ENCODE data around the gene DNM1L.

Gene DNM1L

DNA sequence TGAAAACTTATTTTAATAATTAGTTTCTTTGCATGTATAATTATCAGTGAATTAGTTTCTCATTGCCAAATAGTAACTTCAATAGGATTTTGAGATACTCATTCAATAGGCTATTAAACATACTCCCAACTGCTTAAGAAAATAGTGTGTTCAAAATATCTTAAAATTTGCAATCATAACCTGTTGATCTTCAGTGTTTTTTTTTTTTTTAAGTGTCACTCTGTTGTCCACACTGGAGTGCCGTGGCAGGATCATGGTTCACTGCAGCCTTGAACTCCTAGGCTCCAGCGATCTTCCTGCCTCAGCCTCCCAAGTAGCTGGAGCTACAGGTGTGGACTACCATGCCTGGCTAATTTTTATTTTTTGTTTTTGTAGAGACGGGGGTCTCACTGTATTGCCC is 78.1 kb downstream of the DNM1L start:
- no peak for DNase-seq

GRCh38 chr12:32761716-32762115 is 82.6 kb downstream of the DNM1L start:
- DNase-seq, result no peak

DNA sequence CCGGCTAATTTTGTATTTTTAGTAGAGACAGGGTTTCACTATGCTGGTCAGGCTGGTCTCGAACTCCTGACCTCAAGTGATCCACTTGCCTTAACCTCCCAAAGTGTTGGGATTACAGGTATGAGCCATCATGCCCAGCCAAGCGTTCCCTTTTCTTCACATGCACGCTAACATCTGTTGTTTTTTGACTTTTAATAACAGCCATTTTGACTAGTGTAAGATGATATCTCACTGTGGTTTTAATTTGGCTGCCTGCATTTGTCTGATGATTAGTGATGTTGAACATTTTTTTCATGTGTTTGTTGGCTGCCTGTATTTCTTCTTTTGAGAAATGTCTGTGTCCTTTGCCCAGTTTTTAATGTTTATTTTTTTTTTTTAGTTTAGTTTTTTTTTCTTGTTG is 86.8 kb downstream of the DNM1L start:
- no peak for DNase-seq

DNA sequence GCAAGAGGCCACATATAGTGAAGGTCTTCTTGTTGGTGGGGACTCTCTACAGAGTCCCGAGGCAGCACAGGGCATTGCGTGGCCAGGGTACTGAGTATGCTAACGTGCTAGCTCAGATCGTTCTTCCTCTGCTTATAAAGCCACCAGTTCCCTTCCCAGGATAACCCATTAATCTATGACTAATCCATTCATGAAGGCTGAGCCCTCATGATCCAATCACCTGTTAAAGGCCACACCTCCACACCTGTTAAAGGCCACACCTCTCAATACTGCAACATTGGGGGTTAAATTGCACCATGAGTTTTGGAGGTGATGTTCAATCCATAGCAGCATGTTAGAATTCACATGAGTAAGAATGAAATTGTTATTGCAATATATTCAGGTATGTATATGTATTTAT is 89.4 kb downstream of the DNM1L start:
- DNase-seq, result no peak

- no peak for DNase-seq
These were observed 91.0 kb downstream of the DNM1L start for GRCh38 chr12:32770141-32770540.

GRCh38 chr12:32773691-32774090 is 94.6 kb downstream of the DNM1L start:
- DNase-seq, result no peak

- no peak for DNase-seq
These were observed 97.2 kb downstream of the DNM1L start for GRCh38 chr12:32776258-32776657.

- DNase-seq, result no peak
These were observed 98.1 kb downstream of the DNM1L start for GRCh38 chr12:32777159-32777558.

- DNase-seq, result no peak
These were observed 98.6 kb downstream of the DNM1L start for GRCh38 chr12:32777691-32778175.

GRCh38 chr12:32780071-32780470 is 101.0 kb downstream of the DNM1L start:
- no peak for DNase-seq

GRCh38 chr12:32783029-32783428 is 103.9 kb downstream of the DNM1L start:
- no peak for DNase-seq

DNA sequence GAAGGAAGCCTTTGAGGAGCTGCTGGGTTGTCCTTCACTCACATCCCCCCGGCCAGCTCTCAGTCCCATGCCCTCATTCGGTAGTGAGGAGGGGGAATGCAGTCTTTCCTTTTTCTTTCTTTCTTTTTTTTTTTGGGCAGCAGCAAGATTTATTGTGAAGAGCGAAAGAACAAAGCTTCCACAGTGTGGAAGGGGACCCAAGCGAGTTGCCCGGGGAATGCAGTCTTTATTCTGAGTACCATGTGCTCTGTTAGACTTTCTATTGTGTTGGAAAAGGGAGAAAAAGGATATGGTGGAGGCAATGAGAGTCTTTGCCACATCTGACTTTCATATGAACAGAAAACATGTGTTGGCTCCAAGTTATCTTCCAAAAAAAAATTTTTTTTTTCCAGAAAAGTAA is 106.5 kb downstream of the DNM1L start:
- no peak for DNase-seq

- no peak for DNase-seq
These were observed 109.3 kb downstream of the DNM1L start for GRCh38 chr12:32788405-32788804.

GRCh38 chr12:32789446-32789845 is 110.3 kb downstream of the DNM1L start:
- DNase-seq, result no peak

DNA sequence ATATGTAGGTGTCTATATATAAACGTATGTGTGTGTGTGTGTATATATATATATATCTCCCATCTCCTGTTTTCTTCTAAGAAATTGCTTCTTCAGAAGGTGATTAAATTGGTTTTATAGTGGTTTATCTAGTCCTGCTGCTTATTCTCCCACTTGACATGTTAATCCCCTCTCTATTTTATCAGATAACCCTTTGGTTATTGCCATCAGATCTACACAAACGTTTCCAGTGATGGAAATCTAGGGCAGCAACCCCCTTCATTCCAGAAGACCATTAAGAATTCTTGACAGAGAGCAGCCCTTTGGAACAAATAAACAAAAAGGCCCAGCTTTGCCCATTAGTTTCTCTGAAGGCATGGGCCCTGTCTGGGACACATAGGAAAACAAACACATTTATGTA is 110.8 kb downstream of the DNM1L start:
- no peak for DNase-seq

DNA sequence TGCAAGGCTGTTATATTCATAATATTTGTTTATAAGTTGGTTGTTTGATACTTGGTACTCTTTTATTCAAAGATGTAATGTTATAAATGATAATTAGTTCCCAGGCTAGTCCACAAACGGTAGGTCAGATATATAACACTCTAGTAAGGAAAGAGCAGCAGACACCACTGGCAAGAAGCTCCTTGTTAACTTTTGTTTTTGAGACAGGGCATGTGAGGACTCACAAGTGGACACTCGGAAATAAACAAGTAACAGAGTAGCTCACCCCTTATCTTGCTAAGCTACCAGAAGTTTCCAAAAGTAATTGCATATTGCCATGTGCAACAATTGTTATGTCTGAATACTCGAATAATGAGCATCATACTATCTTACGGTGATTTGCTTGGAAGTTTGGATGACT is 115.2 kb downstream of the DNM1L start:
- no peak for DNase-seq
